T-helper 1 cell treated with Interleukin-12 subunit alpha and Interleukin-12 subunit beta and Interleukin-4 antibody, amounts not matched to agents 30 μg/mL and 1 μg/mL, for 36 hours (primary cell): ENCODE results near the gene PIK3AP1.
"Not testable (repeated sequence)": the region's sequence is repeated elsewhere in the genome, so short reads cannot be mapped to it uniquely, and the experiment has no call there.

Experiments
- H3K27ac Mint-ChIP-seq: one replicate; pipeline ENCODE4 v1.8.0; 2021; ENCODE audit warnings: mild to moderate bottlenecking, mixed read lengths
- H3K27me3 Mint-ChIP-seq: one replicate; pipeline ENCODE4 v1.8.0; 2021; ENCODE audit warnings: low read depth, mixed read lengths
- H3K36me3 Mint-ChIP-seq: one replicate; pipeline ENCODE4 v1.8.0; 2021; ENCODE audit warnings: low read depth, mixed read lengths
- H3K4me1 Mint-ChIP-seq: one replicate; pipeline ENCODE4 v1.8.0; 2021; ENCODE audit warnings: low read depth, mixed read lengths
- H3K4me3 Mint-ChIP-seq: one replicate; pipeline ENCODE4 v1.8.0; 2021; ENCODE audit warnings: mild to moderate bottlenecking, moderate library complexity, mixed read lengths
- H3K9me3 Mint-ChIP-seq: one replicate; pipeline ENCODE4 v1.8.0; 2021; ENCODE audit warnings: mixed read lengths

The PIK3AP1 gene

GRCh38 chr10:96680463-96680862, 39.9 kb downstream of the PIK3AP1 start:
- not testable (repeated sequence) for H3K4me3 Mint-ChIP-seq, H3K27ac Mint-ChIP-seq, H3K9me3 Mint-ChIP-seq, H3K27me3 Mint-ChIP-seq, H3K4me1 Mint-ChIP-seq, H3K36me3 Mint-ChIP-seq

GRCh38 chr10:96678725-96679124, 41.6 kb downstream of the PIK3AP1 start:
- Mint-ChIP-seq H3K9me3 (peaks cover 3% of the 10 kb centered on the region), H3K4me3 (no peak overlapping the region), H3K36me3 (peaks cover 5% of the 10 kb centered on the region), H3K27me3 (peaks cover 3% of the 10 kb centered on the region), H3K4me1 (peaks cover 3% of the 10 kb centered on the region), H3K27ac (no peak overlapping the region)

DNA sequence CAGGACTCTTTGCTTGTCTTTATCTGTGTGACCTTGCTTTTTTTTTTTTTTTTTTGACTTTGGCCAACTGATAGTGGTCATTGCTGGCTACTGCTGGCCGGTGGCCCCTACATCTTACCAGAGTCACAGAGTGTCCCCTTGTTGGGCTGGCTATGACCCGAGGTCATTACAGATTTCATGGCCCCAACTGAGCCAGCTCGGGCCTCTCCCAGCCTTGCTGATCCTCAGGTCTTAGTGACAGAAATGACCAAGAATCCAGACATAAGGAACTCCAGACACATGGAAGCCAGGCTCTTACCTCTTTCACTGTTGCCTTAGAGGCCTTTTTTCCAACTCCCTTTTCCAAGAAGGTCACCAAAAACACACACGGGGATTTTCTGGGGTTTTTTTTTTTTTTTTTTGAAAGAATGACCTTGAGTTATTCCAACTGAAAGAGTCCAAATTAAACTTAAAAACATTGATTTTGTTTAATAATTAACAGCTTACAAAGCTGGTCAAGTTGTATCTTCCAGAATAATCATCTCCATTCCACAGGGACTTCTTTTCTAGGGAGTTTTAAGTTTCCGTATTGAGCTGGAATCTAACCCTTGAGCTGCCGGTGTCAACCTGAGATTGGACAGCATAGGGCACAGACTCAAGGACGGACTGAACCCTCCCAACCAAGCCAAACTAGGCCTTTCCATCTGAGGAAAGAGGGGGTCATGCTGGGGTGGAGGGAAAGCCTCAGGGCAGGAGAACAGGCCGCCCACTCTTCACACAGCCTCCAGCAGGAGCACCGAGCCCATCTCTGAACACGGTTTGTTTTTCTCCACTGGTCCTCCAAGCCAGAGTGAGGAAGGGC, 43.8 kb downstream of the PIK3AP1 start:
- Mint-ChIP-seq H3K9me3 (peaks cover 3% of the 10 kb centered on the region), H3K4me1 (peaks cover 11% of the 10 kb centered on the region), H3K36me3 (peaks cover 5% of the 10 kb centered on the region), H3K27ac (no peak overlapping the region), H3K27me3 (peaks cover 3% of the 10 kb centered on the region), H3K4me3 (no peak overlapping the region)

GRCh38 chr10:96675846-96676245, 44.5 kb downstream of the PIK3AP1 start:
- Mint-ChIP-seq H3K4me1 (peaks cover 14% of the 10 kb centered on the region), H3K4me3 (no peak overlapping the region), H3K36me3 (peaks cover 3% of the 10 kb centered on the region), H3K9me3 (no peaks in the 10 kb centered on the region), H3K27me3 (peaks cover 3% of the 10 kb centered on the region), H3K27ac (no peak overlapping the region)

GRCh38 chr10:96673318-96674099, 46.8 kb downstream of the PIK3AP1 start:
- H3K4me1 Mint-ChIP-seq = peaks cover 18% of the 10 kb centered on the region
- H3K4me3 Mint-ChIP-seq = no peak overlapping the region
- no peaks in the 10 kb centered on the region for H3K27me3 Mint-ChIP-seq
- H3K36me3 Mint-ChIP-seq = no peaks in the 10 kb centered on the region
- no peak overlapping the region for H3K27ac Mint-ChIP-seq
- H3K9me3 Mint-ChIP-seq = no peaks in the 10 kb centered on the region

- H3K9me3 Mint-ChIP-seq = no peaks in the 10 kb centered on the region
- H3K36me3 Mint-ChIP-seq = no peaks in the 10 kb centered on the region
- no peak overlapping the region for H3K27ac Mint-ChIP-seq
- H3K4me3 Mint-ChIP-seq = no peak overlapping the region
- no peaks in the 10 kb centered on the region for H3K27me3 Mint-ChIP-seq
- peaks cover 18% of the 10 kb centered on the region for H3K4me1 Mint-ChIP-seq
Measured at GRCh38 chr10:96672481-96673175, 47.7 kb downstream of the PIK3AP1 start.

GRCh38 chr10:96671211-96671890, 49.0 kb downstream of the PIK3AP1 start:
- no peaks in the 10 kb centered on the region for H3K27me3 Mint-ChIP-seq
- no peaks in the 10 kb centered on the region for H3K36me3 Mint-ChIP-seq
- H3K9me3 Mint-ChIP-seq = no peaks in the 10 kb centered on the region
- no peak overlapping the region for H3K27ac Mint-ChIP-seq
- H3K4me3 Mint-ChIP-seq = no peak overlapping the region
- H3K4me1 Mint-ChIP-seq = peaks cover 18% of the 10 kb centered on the region

GRCh38 chr10:96670786-96671185, 49.5 kb downstream of the PIK3AP1 start:
- peaks cover 18% of the 10 kb centered on the region for H3K4me1 Mint-ChIP-seq
- no peaks in the 10 kb centered on the region for H3K36me3 Mint-ChIP-seq
- H3K4me3 Mint-ChIP-seq = no peak overlapping the region
- H3K27me3 Mint-ChIP-seq = no peaks in the 10 kb centered on the region
- H3K9me3 Mint-ChIP-seq = no peaks in the 10 kb centered on the region
- H3K27ac Mint-ChIP-seq = no peak overlapping the region

DNA sequence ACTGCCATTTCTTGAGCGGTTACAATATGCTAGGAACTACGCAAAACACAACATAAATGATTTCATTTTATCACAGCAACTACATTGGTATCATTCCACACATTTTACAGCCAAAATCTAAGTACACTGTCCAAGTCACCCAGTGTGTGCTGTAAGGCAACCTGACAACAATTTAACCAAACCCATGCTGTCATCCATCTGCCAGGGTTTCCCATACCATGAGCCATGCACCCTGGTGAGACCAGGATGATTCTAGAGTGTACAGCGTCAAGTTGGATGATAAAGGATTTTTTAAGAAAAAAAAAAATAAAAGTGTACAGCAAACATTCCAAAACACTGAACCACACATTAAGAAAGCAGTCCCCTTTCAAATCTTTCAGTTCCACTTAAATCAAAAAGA, 52.9 kb downstream of the PIK3AP1 start:
- peaks cover 15% of the 10 kb centered on the region for H3K4me1 Mint-ChIP-seq
- H3K4me3 Mint-ChIP-seq = no peak overlapping the region
- no peak overlapping the region for H3K27ac Mint-ChIP-seq

DNA sequence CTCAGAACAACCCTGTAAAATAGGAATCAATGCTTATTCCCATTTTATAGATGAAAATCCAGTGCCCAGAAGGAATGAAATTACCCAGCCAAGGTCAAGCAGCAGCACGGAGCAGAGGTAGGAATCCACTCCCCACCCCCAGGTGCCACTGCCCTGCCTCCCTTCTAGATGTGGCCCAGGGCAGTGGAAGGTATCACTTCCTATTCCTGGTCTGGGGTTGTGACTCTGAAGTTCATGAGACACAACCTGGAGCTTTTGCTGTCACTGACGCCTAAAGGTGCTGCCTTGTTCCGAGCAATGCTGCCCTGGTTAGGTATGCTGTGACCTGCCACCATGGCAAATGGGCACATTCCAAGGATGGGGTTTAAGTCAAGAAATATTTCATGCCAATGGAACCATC, 53.6 kb downstream of the PIK3AP1 start:
- H3K9me3 Mint-ChIP-seq = no peaks in the 10 kb centered on the region
- H3K27me3 Mint-ChIP-seq = no peaks in the 10 kb centered on the region
- no peak overlapping the region for H3K27ac Mint-ChIP-seq
- no peak overlapping the region for H3K4me3 Mint-ChIP-seq
- peaks cover 15% of the 10 kb centered on the region for H3K4me1 Mint-ChIP-seq
- no peaks in the 10 kb centered on the region for H3K36me3 Mint-ChIP-seq

More for the DNA sequence above, 52.9 kb downstream of the PIK3AP1 start:
- Mint-ChIP-seq H3K9me3 (no peaks in the 10 kb centered on the region), H3K27me3 (no peaks in the 10 kb centered on the region), H3K36me3 (no peaks in the 10 kb centered on the region)

DNA sequence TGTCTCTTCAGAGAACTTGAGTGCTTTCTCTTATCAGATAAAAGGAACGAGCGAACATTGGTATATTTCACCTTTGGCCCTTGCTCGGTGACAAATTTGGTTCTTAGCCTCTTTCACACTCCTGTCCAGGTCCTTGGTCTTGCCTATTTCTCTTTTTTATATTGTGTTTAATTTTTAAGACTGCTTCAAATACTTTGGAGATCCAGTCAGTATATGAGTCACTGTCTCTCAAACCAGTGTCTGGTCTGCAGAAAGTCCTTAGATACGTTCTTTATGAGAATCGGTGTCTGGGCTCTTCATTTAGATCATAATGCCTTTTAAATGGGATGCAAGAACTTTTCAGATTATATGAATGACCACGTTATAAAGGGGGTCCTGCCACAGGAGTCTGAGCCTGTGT, 55.0 kb downstream of the PIK3AP1 start:
- no peak overlapping the region for H3K4me3 Mint-ChIP-seq
- no peaks in the 10 kb centered on the region for H3K9me3 Mint-ChIP-seq
- peaks cover 9% of the 10 kb centered on the region for H3K4me1 Mint-ChIP-seq
- no peak overlapping the region for H3K27ac Mint-ChIP-seq
- peaks cover 6% of the 10 kb centered on the region for H3K27me3 Mint-ChIP-seq
- H3K36me3 Mint-ChIP-seq = no peaks in the 10 kb centered on the region

GRCh38 chr10:96664563-96664962, 55.8 kb downstream of the PIK3AP1 start:
- H3K4me1 Mint-ChIP-seq = peaks cover 9% of the 10 kb centered on the region
- no peak overlapping the region for H3K27ac Mint-ChIP-seq
- no peaks in the 10 kb centered on the region for H3K36me3 Mint-ChIP-seq
- H3K9me3 Mint-ChIP-seq = no peaks in the 10 kb centered on the region
- H3K27me3 Mint-ChIP-seq = peaks cover 6% of the 10 kb centered on the region
- no peak overlapping the region for H3K4me3 Mint-ChIP-seq

- Mint-ChIP-seq H3K27ac (no peak overlapping the region), H3K27me3 (peaks cover 6% of the 10 kb centered on the region), H3K36me3 (peaks cover under 1% of the 10 kb centered on the region), H3K4me1 (peaks cover 9% of the 10 kb centered on the region), H3K4me3 (no peak overlapping the region), H3K9me3 (no peaks in the 10 kb centered on the region)
Measured at GRCh38 chr10:96663797-96664196, 56.5 kb downstream of the PIK3AP1 start.

- Mint-ChIP-seq H3K9me3 (no peaks in the 10 kb centered on the region), H3K4me1 (peaks cover 15% of the 10 kb centered on the region), H3K36me3 (peaks cover 2% of the 10 kb centered on the region), H3K27ac (no peak overlapping the region), H3K4me3 (no peak overlapping the region), H3K27me3 (peaks cover 6% of the 10 kb centered on the region)
Measured at GRCh38 chr10:96661632-96662031, 58.7 kb downstream of the PIK3AP1 start.
